ENCODE results near the gene SV2C. TPM values are rescaled to one million over a fixed set of nuclear protein-coding genes. Genes with fewer than 3 reads are reported as not detected.

Gene SV2C
- total RNA-seq, 4 donors from 2014 or later, result 0.87 to 1.7 (median 1.4) TPM

- H3K9me3 ChIP-seq, result no peaks in the 10 kb centered on the region
- no peak for DNase-seq (ENCODE audit: low spot score in 2 of 2)
- no peak overlapping the region for H3K4me3 ChIP-seq
- 77 to 92% methylated on average over 3 of the region's 3 CpGs for WGBS, 2 donors
- H3K27ac ChIP-seq, result no peak overlapping the region
- H3K27me3 ChIP-seq, result no peaks in the 10 kb centered on the region
- no peaks in the 10 kb centered on the region for H3K36me3 ChIP-seq
- TF ChIP-seq CTCF (IDR thresholded peaks at IDR 0.05), result no peak
- no peak for TF ChIP-seq EP300 (IDR thresholded peaks at IDR 0.05)
- TF ChIP-seq POLR2A (IDR thresholded peaks at IDR 0.05), result no peak
- H3K4me1 ChIP-seq, result no peaks in the 10 kb centered on the region
These were observed 293.1 kb downstream of the SV2C start for GRCh38 chr5:76376148-76376865.

GRCh38 chr5:76376866-76377230, 293.7 kb downstream of the SV2C start:
- Histone ChIP-seq H3K36me3 (no peaks in the 10 kb centered on the region), H3K27me3 (no peaks in the 10 kb centered on the region), H3K4me1 (no peaks in the 10 kb centered on the region), H3K4me3 (no peak overlapping the region), H3K27ac (no peak overlapping the region), H3K9me3 (no peaks in the 10 kb centered on the region)
- 84 to 93% methylated on average over 3 of the region's 3 CpGs for WGBS, 2 donors
- no peak for TF ChIP-seq CTCF (IDR thresholded peaks at IDR 0.05)
- no peak for TF ChIP-seq POLR2A (IDR thresholded peaks at IDR 0.05)
- TF ChIP-seq EP300 (IDR thresholded peaks at IDR 0.05), result no peak
- no peak for DNase-seq (ENCODE audit: low spot score in 2 of 2)

DNA sequence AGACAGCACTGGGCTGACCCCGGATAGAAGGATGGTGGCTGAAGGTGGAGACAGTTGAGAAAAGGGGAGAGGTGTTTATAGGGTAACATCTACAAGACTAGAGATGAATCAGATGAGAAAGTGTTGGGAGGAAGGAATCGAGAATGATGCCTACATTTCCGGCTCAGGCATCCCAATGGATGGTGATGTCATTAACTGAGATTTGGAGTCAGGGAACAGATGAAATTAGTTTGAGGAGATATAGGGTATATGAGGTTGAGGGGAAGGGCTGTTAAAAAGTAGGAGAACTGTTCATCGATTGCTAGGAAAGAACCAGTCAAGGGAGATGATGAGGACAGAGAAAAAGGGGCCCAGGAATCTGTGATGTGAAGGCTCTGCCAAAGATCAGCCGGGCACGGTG, 295.2 kb downstream of the SV2C start:
- 92 to 94% methylated on average over 6 of the region's 6 CpGs for WGBS, 2 donors
- TF ChIP-seq POLR2A (IDR thresholded peaks at IDR 0.05), result no peak
- no peak for TF ChIP-seq EP300 (IDR thresholded peaks at IDR 0.05)
- no peak for TF ChIP-seq CTCF (IDR thresholded peaks at IDR 0.05)

GRCh38 chr5:76379316-76379715, 296.1 kb downstream of the SV2C start:
- WGBS, 2 donors, result 69% methylated on average over 5 of the region's 5 CpGs
- TF ChIP-seq POLR2A (IDR thresholded peaks at IDR 0.05) (no peak), EP300 (IDR thresholded peaks at IDR 0.05) (no peak), CTCF (IDR thresholded peaks at IDR 0.05) (no peak)
- Histone ChIP-seq H3K4me1 (no peaks in the 10 kb centered on the region), H3K9me3 (no peaks in the 10 kb centered on the region), H3K27ac (no peak overlapping the region), H3K27me3 (no peaks in the 10 kb centered on the region), H3K4me3 (no peak overlapping the region), H3K36me3 (no peaks in the 10 kb centered on the region)
- no peak for DNase-seq (ENCODE audit: low spot score in 2 of 2)

More for the DNA sequence above, 295.2 kb downstream of the SV2C start:
- Histone ChIP-seq H3K4me1 (no peaks in the 10 kb centered on the region), H3K4me3 (no peak overlapping the region), H3K36me3 (no peaks in the 10 kb centered on the region), H3K27me3 (no peaks in the 10 kb centered on the region), H3K9me3 (no peaks in the 10 kb centered on the region), H3K27ac (no peak overlapping the region)
- no peak for DNase-seq (ENCODE audit: low spot score in 2 of 2)

DNA sequence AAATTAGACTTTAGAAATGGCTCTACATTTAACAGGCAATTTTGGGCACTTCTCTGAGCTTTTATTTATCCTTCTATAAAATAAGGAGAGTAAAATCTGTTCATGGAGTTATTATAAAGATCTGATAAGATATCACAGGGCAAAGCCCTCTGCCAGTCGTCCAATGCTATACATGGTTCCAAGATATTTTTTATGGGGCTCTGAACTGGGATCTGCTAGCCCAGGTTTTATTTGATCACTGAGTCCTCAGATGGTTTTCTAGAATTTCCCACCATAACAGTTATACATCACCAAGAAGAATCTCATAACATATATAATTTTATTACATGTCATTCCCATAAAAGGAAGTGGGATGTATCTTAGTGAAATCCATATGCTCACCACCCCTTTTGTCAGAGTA, 296.7 kb downstream of the SV2C start:
- DNase-seq (ENCODE audit: low spot score in 2 of 2), result no peak
- no peaks in the 10 kb centered on the region for H3K9me3 ChIP-seq
- H3K4me3 ChIP-seq, result no peak overlapping the region
- H3K4me1 ChIP-seq, result no peaks in the 10 kb centered on the region
- no peaks in the 10 kb centered on the region for H3K27me3 ChIP-seq
- no peak for TF ChIP-seq POLR2A (IDR thresholded peaks at IDR 0.05)
- TF ChIP-seq CTCF (IDR thresholded peaks at IDR 0.05), result no peak
- TF ChIP-seq EP300 (IDR thresholded peaks at IDR 0.05), result no peak
- H3K36me3 ChIP-seq, result no peaks in the 10 kb centered on the region
- 62 to 69% methylated on average over 1 of the region's 1 CpG for WGBS, 2 donors
- no peak overlapping the region for H3K27ac ChIP-seq

Measured in tibial nerve (tissue), 4 donors.